Stimulated activated naive CD8-positive, alpha-beta T cell treated with anti-CD3 and anti-CD28 coated beads, Interleukin-15, Interleukin-2, amounts not matched to agents 100 ng/mL and 50 ng/mL, for 24 hours (primary cell): Measurements from ENCODE around the gene MYPOP.
"Not testable (repeated sequence)": the region's sequence is repeated elsewhere in the genome, so short reads cannot be mapped to it uniquely, and the experiment has no call there.

Source experiments
- H3K27ac Mint-ChIP-seq: one replicate; pipeline ENCODE4 v1.8.0; 2021; ENCODE audit warnings: mild to moderate bottlenecking, mixed read lengths
- H3K27me3 Mint-ChIP-seq: one replicate; pipeline ENCODE4 v1.8.0; 2021; ENCODE audit warnings: mixed read lengths
- H3K36me3 Mint-ChIP-seq: one replicate; pipeline ENCODE4 v1.8.0; 2021; ENCODE audit warnings: low read depth, mixed read lengths
- H3K4me1 Mint-ChIP-seq: one replicate; pipeline ENCODE4 v1.8.0; 2021; ENCODE audit warnings: low read depth, mixed read lengths
- H3K4me3 Mint-ChIP-seq: one replicate; pipeline ENCODE4 v1.8.0; 2021; ENCODE audit warnings: mild to moderate bottlenecking, mixed read lengths
- H3K9me3 Mint-ChIP-seq: one replicate; pipeline ENCODE4 v1.8.0; 2021; ENCODE audit warnings: mixed read lengths

The MYPOP gene

DNA sequence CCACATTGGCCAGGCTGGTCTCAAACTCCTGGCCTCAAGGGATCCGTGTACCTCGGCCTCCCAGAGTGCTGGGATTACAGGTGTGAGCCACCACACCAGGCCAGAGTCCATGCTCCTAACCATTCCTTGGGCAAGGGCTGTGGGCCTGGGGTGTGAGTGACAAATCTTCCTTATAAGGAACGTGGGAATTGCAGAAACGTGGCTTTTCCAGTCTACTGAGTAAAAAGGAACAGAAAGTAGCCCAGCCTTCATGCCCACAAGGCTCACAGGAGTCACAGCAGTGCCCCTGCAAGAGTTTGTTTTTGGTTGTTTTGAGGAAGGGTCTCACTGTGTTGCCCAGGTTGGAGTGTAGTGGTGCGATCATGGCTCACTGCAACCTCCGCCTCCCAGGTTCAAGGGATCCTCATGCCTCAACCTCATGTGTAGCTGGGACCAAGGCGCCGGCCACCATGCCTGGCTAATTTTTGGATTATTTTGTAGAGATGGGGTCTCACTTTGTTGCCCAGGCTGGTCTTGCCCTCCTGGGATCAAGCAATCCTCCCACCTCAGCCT, 5.1 kb downstream of the MYPOP start:
- no peaks in the 10 kb centered on the region for H3K9me3 Mint-ChIP-seq
- no peak overlapping the region for H3K27ac Mint-ChIP-seq
- peaks cover 8% of the 10 kb centered on the region for H3K4me1 Mint-ChIP-seq
- H3K27me3 Mint-ChIP-seq: no peaks in the 10 kb centered on the region
- no peak overlapping the region for H3K4me3 Mint-ChIP-seq
- H3K36me3 Mint-ChIP-seq: peaks cover 18% of the 10 kb centered on the region

DNA sequence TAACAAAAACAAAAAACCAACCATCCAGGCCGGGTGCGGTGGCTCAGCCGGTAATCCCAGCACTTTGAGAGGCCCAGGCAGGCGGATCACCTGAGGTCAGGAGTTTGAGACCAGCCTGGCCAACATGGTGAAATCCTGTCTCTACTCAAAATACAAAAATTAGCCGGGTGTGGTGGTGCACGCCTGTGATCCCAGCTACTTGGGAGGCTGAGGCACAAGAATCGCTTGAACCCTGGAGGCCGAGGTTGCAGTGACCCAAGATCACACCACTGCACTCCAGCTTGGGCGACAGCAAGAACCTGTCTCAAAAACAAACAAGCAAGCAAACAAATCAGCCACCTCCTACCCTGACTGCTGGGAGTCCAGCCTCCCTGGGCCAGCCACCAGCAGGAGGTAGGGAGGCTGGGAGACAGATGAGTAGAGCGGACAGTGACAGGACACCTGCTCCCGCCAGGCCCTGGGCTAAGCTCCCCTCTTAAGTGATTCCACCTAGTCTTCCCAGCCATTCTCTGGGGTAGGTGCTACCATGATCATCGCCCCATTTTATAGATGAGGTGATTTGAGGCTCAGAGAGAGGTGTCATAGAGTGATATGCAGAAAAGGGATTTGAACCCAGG, 6.3 kb downstream of the MYPOP start:
- peaks cover 18% of the 10 kb centered on the region for H3K36me3 Mint-ChIP-seq
- H3K9me3 Mint-ChIP-seq, H3K4me1 Mint-ChIP-seq: not testable (repeated sequence)

DNA sequence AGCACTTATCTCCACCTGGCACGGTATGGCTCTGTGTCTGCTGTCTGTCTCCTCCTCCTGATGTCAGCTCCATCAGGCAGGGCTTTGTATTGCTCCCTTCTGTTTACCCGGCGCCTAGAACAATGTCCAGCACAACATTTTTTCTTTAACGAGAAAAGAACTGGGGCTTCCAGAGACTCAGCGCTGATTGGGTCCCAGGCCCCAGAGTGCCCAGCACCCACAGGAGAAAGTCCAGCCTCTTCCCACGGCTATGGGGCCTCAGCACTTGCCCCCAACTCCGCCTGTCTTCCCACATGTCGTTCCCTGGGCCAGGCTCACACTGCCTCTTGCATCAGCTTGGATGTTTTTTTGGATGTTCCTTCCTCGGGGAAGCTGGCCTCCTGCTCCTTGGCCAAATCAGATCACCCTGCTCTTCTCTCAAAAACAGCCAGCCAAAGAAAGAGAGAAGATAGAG, 6.9 kb downstream of the MYPOP start:
- H3K36me3 Mint-ChIP-seq: peaks cover 18% of the 10 kb centered on the region
- no peak overlapping the region for H3K27ac Mint-ChIP-seq
- no peak overlapping the region for H3K4me3 Mint-ChIP-seq
- no peaks in the 10 kb centered on the region for H3K9me3 Mint-ChIP-seq
- no peaks in the 10 kb centered on the region for H3K27me3 Mint-ChIP-seq
- peaks cover under 1% of the 10 kb centered on the region for H3K4me1 Mint-ChIP-seq

More for the DNA sequence above, 6.3 kb downstream of the MYPOP start:
- not testable (repeated sequence) for H3K4me3 Mint-ChIP-seq, H3K27ac Mint-ChIP-seq, H3K27me3 Mint-ChIP-seq

DNA sequence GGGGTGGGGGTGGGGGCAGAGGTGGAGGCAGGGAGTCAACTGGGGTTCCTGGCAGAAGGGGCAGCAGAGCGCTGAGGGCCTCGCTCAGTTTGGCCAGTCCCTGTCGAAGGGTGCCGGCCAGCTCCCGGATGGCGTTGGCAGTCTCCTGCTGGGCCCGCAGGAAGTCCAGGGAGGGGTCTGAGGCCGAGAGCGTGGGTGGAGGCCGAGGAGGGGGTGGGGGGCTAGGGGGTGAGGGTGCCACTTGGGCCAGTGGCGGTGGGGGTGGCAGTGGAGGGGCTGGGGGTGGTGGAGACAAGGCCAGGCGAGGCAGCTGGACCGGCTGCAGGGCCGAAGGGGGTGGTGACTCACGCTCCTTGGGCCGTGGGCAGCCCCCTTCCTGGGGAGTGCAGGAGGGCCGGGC, 11.5 kb downstream of the MYPOP start:
- H3K27ac Mint-ChIP-seq: no peak overlapping the region
- H3K36me3 Mint-ChIP-seq: peaks cover 7% of the 10 kb centered on the region
- no peaks in the 10 kb centered on the region for H3K27me3 Mint-ChIP-seq
- peaks cover 8% of the 10 kb centered on the region for H3K4me1 Mint-ChIP-seq
- no peaks in the 10 kb centered on the region for H3K9me3 Mint-ChIP-seq
- H3K4me3 Mint-ChIP-seq: no peak overlapping the region

DNA sequence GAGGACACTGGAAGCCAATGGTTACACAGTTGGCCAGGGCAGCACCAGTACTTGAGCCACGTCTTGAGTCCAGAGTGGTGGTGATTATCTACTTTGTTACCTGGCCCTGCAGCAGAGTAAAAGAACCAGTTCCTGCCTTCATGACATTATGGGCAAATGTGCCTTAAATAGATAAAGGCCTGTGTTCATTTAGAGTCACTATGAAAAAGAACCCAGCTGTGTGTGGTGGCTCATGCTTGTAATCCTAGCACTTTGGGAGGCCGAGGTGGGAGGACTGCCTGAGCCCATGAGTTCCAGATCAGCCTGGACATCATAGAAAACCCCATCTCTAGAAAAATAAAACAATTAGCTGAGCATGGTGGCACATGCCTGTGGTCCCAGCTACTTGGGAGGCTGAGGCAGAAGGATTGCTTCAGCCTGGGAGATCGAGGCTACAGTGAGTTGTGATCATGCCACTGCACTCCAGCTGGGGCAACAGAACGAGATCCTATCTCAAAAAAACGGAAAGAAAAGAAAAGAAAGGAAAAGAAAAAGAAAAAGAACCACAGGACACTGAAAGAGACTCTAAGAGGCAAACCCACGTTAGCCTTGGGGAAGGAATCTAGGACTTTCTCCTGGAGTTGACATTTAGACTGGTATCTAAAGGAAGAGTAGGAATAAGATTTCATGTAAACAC, 13.1 kb downstream of the MYPOP start:
- H3K27ac Mint-ChIP-seq: peak overlapping the region; percentile 55
- no peaks in the 10 kb centered on the region for H3K9me3 Mint-ChIP-seq
- H3K36me3 Mint-ChIP-seq: no peaks in the 10 kb centered on the region
- no peak overlapping the region for H3K4me3 Mint-ChIP-seq
- H3K4me1 Mint-ChIP-seq: peaks cover 13% of the 10 kb centered on the region
- H3K27me3 Mint-ChIP-seq: no peaks in the 10 kb centered on the region

DNA sequence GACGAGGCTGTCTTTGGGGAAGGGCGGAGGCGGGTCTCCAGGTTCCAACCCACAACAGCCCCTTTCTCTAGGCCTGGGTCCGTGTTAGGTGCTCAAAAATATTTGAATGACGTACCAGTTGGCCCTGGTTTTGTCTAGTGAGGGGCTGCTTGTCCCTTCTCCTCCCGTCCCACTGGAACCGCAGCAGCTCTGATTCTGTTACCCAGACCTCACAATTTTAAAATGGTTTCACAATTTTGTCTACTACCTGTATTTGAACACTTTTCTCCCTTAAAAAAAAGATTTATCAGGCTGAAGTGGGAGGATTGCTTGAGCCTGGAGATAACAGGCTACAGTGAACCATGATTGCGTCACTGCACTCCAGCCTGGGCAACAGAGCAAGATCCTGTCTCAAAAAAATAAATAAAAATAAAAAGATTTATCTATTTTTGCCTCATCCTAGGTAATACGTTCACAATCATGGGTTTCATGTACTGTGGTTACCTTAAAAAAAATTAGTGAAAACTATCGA, 15.2 kb downstream of the MYPOP start:
- Mint-ChIP-seq H3K4me1 (peaks cover 25% of the 10 kb centered on the region), H3K36me3 (no peaks in the 10 kb centered on the region), H3K4me3 (peak overlapping the region; percentile 88), H3K27ac (peak overlapping the region; percentile 92), H3K27me3 (no peaks in the 10 kb centered on the region), H3K9me3 (no peaks in the 10 kb centered on the region)

DNA sequence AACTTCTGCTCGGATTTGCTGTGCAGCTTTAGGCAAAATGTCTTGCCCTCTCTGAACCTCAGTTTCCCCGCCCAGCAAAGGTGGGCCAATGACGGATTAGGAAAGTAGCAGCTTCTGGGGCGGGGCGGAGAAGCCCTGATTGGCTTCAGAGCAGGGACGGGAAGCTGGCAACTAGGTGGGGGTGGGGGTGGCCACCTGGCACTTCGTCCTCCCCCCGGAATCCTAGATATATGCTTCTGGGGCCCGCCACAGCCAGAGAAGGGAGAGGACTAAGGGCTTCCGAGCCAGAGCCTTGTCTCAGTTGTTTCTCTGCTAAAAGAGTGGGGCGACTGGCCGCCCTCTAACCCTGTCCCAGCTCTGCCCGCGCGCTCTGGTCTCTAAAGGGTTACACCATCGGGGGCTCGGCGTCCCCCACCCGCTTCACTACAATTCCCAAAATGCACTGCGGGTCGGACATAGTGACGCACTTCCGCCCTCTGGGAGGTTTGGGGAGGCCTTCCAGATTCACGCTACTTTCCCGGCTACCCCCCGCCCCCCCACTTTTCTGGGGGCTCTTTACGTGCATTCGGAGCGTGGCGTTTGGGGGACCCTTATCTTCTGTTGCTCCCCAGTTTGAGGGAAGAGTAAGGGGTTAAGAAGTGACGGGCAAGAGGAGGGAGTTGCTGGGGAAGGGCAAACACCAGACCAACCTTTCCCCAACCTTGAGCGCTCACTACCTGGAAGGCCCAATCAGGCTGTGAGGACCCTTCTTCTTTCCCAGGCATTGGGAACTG, 15.8 kb downstream of the MYPOP start:
- H3K27ac Mint-ChIP-seq: peak overlapping the region; percentile 92

DNA sequence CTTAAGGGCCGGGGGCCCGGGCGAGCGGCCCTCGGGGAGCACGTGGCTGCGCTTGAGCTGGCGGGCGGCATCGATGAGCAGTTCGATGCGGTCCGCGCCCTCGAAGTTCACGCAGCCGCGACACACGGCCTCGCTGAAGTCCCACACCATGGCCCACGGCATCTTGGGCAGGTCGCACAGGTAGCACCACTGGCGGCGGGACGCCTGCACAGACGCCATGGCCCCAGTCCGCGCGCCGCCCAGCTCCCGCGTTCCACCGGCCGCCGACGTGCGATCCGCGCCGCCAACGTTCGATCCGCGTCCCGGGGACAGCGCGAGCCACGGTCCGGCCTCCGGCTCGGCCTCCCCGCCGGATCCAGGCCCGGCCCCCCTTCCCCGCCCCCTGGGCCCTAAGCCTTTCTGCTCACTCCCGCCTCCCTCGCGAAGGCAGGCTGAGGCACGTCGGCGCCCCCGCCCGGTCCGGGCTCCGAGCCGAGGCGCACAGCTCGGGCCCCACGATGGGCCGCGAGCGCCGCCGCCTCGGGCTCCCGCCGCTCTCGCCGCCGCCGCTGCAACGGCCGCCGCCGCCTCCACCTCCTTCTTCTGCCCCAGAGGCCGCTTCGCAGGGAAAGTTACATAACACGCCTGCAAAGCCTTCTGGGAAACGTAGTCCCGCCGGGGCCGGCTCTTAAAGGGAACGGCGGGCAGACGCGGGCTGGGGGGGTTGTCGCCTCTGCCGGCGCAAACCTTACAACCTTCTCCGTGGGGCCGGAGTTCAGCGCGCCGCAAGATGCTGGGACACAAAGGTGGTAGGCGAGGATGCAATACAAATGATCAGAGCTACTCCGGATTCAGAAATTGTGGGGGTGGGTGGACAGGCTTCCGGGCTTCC, 16.6 kb downstream of the MYPOP start, which contains the start of gene IRF2BP1:
Gene IRF2BP1 (minus strand): TSS at position 586 of the 871 bp plus-strand sequence. CDS start 367 bp downstream, at position 219.
- peak within 1 kb of the TSS; percentile 88 for H3K4me3 Mint-ChIP-seq
- H3K27ac Mint-ChIP-seq: peak within 1 kb of the TSS; percentile 92
- H3K27me3 Mint-ChIP-seq: no peaks in the 10 kb centered on the region
- H3K9me3 Mint-ChIP-seq: no peaks in the 10 kb centered on the region
- peaks cover 36% of the 10 kb centered on the region for H3K4me1 Mint-ChIP-seq
- no peaks in the 10 kb centered on the region for H3K36me3 Mint-ChIP-seq

More for the DNA sequence above, 15.8 kb downstream of the MYPOP start:
- Mint-ChIP-seq H3K27me3 (no peaks in the 10 kb centered on the region), H3K4me1 (peaks cover 29% of the 10 kb centered on the region), H3K9me3 (no peaks in the 10 kb centered on the region), H3K4me3 (peak overlapping the region; percentile 88), H3K36me3 (no peaks in the 10 kb centered on the region)

DNA sequence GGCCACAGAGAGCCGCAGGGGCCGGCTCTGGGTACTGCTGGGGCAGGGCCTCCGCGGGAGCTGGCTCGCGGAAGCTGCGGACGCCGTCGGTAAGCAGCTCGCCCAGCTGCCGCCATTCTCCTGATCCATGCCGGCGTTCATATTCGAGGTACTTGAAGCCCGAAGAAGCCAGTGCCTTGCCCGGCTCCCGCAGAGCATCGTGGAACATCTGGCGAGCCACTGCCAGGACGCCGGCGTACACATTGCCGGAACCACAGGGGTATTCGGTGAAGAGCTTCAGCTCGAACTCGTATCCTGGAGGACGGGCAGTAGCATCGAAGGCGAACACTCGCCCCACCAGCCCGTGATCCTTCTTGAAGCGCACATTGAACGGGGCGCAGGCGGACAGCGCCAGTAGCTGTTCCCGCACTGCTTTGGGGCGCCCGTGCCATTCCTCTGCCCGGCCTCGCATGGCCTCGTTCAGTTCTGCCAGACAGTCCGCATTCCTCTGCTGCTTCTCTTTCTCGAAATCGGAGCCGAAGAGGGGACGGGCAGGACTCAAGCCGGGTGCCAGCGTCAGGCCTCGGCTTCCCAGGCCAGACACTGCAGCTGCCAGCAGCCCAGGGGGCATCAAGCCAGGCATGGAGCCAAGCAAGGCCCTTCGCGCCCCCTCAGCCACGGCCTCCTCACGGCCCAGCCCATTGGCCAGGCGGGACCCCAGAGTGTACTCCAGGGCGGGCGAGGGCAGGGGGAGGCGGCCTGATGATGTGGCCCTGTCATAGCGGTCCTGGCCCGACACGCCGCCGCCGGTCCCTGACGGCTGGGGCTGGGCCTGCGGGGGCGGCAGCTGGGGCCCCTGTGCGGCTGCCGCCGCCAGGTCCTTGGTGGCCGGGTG, 17.5 kb downstream of the MYPOP start:
- Mint-ChIP-seq H3K27ac (peak overlapping the region; percentile 36), H3K4me1 (peaks cover 36% of the 10 kb centered on the region), H3K4me3 (peak overlapping the region; percentile 69), H3K27me3 (no peaks in the 10 kb centered on the region), H3K36me3 (no peaks in the 10 kb centered on the region), H3K9me3 (no peaks in the 10 kb centered on the region)

DNA sequence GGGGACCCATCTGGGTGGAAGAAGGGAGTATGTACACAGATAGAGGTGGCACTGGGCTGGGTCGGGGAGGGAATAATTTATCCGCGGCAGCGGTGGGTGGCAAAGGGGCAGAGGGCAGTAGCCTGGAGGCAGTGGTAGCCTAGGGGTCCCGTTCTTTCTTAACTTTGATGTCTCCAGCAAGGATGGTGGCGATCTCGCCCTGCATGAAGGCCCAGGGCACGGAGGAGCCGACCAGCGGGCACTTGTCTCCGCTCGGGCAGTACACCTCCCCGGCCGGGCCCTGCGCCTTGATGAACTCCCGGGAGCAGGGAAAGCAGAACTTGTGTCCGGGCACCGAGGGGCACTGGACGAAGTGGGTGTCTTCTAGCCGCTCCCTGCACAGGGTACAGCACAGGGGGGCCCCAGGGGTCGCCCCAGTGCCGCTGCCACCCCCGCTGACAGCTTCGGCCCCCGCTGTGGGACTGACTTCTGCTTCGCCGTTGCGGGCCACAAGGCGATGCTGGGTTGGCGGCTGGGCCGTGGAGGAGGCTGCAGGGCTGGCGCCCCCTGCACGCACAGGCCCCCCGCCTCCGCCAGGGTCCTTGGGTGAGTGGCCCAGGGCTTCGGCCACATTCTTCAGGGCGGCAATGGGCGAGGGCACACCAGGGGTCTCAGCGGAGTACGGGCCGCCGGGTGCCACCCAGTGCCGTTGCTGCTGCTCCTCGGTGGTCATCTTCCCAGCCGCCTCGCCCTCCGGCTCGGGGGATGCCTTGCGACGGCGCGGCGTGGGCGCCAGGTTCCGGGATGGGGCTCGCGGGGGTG, 18.3 kb downstream of the MYPOP start:
- H3K4me1 Mint-ChIP-seq: peaks cover 36% of the 10 kb centered on the region
- H3K36me3 Mint-ChIP-seq: no peaks in the 10 kb centered on the region
- no peaks in the 10 kb centered on the region for H3K27me3 Mint-ChIP-seq
- peak overlapping the region; percentile 81 for H3K4me3 Mint-ChIP-seq
- H3K9me3 Mint-ChIP-seq: no peaks in the 10 kb centered on the region
- H3K27ac Mint-ChIP-seq: no peak overlapping the region

DNA sequence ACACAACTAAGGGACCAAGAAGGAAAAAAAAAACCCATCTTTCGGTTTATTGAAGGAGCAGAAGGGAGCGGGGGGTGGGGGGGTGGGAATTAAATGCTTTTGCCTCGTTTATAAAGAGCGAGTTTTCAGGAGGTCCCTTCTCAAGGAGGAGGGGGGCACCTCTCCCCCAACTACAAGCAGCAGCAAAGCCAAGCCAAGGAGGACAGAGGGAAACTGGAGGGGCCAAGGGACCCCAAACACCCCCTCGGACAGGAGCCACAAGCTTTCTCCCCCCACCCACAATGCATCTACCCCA, 18.9 kb downstream of the MYPOP start:
- Mint-ChIP-seq H3K36me3 (no peaks in the 10 kb centered on the region), H3K4me3 (peak overlapping the region; percentile 81), H3K27ac (peak overlapping the region; percentile 78), H3K4me1 (peaks cover 36% of the 10 kb centered on the region), H3K9me3 (no peaks in the 10 kb centered on the region), H3K27me3 (no peaks in the 10 kb centered on the region)

DNA sequence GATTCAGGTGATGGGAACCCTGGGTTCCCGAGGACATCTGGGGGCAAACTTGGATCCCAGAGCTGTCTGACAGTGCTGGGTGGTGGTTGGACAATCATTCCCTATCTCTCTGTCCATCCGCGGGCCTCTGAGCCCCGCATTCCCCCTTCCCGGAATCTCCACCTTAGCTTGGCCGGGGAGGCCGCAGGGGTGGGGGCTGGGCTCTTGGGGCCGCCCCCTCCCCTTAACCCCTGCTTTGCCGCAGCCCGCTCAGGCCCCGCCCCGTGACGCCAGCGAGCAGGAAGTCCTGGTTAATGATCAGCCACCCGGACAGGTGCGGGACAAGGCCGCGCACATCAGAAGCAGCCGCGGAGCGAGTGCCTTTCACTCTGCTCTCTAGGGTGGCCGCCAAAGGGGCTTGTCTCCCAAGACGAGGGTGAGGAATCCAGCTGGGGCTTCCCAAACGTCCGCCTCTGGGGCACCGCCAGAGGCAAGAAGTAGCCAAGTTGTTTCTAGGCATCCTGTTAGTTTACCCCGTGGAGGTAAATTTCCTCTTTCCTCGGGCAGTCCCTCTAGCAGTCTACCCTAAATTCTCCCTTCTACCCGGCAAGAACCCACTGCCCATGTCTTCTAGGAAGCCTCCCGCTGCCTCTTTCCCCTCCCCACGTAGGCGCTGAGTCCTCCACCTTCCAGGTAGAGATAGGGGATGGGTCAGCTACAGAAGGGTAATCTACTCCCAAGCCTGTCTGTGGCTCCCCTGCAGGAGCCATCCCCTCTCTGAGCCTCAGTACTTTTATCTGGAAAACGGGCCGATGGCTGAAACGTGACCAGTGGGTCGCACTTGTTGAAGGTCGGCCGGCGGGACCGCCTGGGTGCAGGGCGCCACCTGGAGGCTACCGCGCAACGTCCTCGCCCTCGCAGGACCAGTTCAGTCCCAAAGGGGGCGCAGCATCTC, 19.5 kb downstream of the MYPOP start:
- H3K4me3 Mint-ChIP-seq: peak overlapping the region; percentile 81
- no peaks in the 10 kb centered on the region for H3K9me3 Mint-ChIP-seq
- H3K36me3 Mint-ChIP-seq: no peaks in the 10 kb centered on the region
- peaks cover 37% of the 10 kb centered on the region for H3K4me1 Mint-ChIP-seq
- H3K27ac Mint-ChIP-seq: peak overlapping the region; percentile 78
- peaks cover 2% of the 10 kb centered on the region for H3K27me3 Mint-ChIP-seq
